ENCODE results near the gene FGD5.
A peak's percentile ranks its signal among the peaks of the same experiment; 100 is the strongest.

Gene FGD5

GRCh38 chr3:14786369-14786768, 32.4 kb upstream of the FGD5 start:
- Histone ChIP-seq H3K79me2 (ENCODE audit: low read length) (no peaks in the 10 kb centered on the region), H3K4me3 (ENCODE audit: low read length) (no peak overlapping the region), H3K9me2 (replicated peaks; ENCODE audit: insufficient read depth, low read length) (no peaks in the 10 kb centered on the region), H3K36me3 (replicated peaks; ENCODE audit: insufficient read depth, low read length) (no peaks in the 10 kb centered on the region), H4K20me1 (ENCODE audit: insufficient read depth, low read length) (no peaks in the 10 kb centered on the region), H3F3A (ENCODE audit: insufficient read depth, low read length) (no peaks in the 10 kb centered on the region), H3K27me3 (replicated peaks; ENCODE audit: insufficient read depth, low read length) (no peaks in the 10 kb centered on the region), H2AFZ (ENCODE audit: low read length) (no peak overlapping the region), H3K4me2 (ENCODE audit: low read depth, low read length) (no peak overlapping the region), H3K9me3 (replicated peaks; ENCODE audit: insufficient read depth, low read length) (no peaks in the 10 kb centered on the region), H3K27ac (ENCODE audit: low read length) (no peak overlapping the region), H3K9ac (ENCODE audit: low read length) (no peak overlapping the region), H3K4me1 (ENCODE audit: low read length) (no peaks in the 10 kb centered on the region)
- no peak for DNase-seq
- TF ChIP-seq CTCF (IDR thresholded peaks at IDR 0.05; ENCODE audit: low read length) (no peak), EZH2phosphoT487 (IDR thresholded peaks at IDR 0.05; ENCODE audit: low read length) (no peak), EZH2 (optimal IDR thresholded peaks at IDR 0.05; ENCODE audit: low read depth, low read length) (no peak)

DNA sequence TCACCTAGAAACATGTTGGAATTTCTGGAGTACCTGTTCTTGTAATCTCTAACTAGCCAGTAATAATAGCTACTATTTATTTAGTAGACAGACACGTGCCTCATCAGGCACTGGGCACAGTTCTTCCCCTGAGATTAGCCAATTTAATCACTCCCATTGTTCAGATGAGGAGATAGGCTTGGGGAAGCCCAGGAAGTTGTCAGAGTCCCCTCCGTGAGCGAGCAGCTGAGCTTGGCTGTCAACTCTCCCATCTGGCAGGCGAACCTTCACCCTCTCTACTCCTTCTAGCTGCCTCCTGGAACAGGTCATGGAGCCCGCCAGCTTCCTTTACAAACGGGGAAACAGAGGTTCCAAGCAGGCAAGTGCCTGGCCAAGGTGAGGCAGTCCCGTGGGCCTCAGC, 31.1 kb upstream of the FGD5 start:
- Histone ChIP-seq H3F3A (ENCODE audit: insufficient read depth, low read length) (no peaks in the 10 kb centered on the region), H3K4me3 (ENCODE audit: low read length) (no peak overlapping the region), H3K36me3 (replicated peaks; ENCODE audit: insufficient read depth, low read length) (no peaks in the 10 kb centered on the region), H3K9me3 (replicated peaks; ENCODE audit: insufficient read depth, low read length) (no peaks in the 10 kb centered on the region), H3K4me2 (ENCODE audit: low read depth, low read length) (no peak overlapping the region), H3K79me2 (ENCODE audit: low read length) (no peaks in the 10 kb centered on the region), H4K20me1 (ENCODE audit: insufficient read depth, low read length) (no peaks in the 10 kb centered on the region), H3K27me3 (replicated peaks; ENCODE audit: insufficient read depth, low read length) (no peaks in the 10 kb centered on the region), H3K9ac (ENCODE audit: low read length) (no peak overlapping the region), H3K4me1 (ENCODE audit: low read length) (no peaks in the 10 kb centered on the region), H3K27ac (ENCODE audit: low read length) (no peak overlapping the region), H2AFZ (ENCODE audit: low read length) (no peak overlapping the region), H3K9me2 (replicated peaks; ENCODE audit: insufficient read depth, low read length) (no peaks in the 10 kb centered on the region)
- no peak for DNase-seq
- TF ChIP-seq EZH2 (optimal IDR thresholded peaks at IDR 0.05; ENCODE audit: low read depth, low read length), result no peak

DNA sequence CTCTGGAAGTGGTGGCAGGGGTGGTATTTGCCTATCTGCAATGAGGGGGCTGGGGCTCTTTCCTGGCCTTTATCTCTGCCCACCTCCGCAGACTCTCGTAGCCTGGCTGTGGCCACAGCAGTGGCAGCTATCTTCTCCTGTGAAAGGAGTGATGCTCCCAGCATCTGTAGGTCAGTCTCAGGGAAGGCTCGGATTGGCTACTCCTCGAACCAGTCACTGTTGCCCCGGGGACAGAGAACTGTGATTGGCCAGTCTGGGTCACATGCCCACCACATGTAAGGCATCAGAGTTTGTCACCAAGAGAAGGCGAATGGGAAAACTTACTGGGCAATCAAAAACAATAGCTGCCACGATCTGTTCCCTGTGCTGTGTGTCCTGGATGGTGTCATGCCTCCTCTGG, 30.1 kb upstream of the FGD5 start:
- Histone ChIP-seq H3K9me2 (replicated peaks; ENCODE audit: insufficient read depth, low read length) (no peaks in the 10 kb centered on the region), H3K4me1 (ENCODE audit: low read length) (no peaks in the 10 kb centered on the region), H3K27me3 (replicated peaks; ENCODE audit: insufficient read depth, low read length) (no peaks in the 10 kb centered on the region), H3K9me3 (replicated peaks; ENCODE audit: insufficient read depth, low read length) (no peaks in the 10 kb centered on the region), H4K20me1 (ENCODE audit: insufficient read depth, low read length) (no peaks in the 10 kb centered on the region), H3K36me3 (replicated peaks; ENCODE audit: insufficient read depth, low read length) (no peaks in the 10 kb centered on the region), H3K27ac (ENCODE audit: low read length) (no peak overlapping the region), H2AFZ (ENCODE audit: low read length) (no peak overlapping the region), H3K79me2 (ENCODE audit: low read length) (no peaks in the 10 kb centered on the region), H3K9ac (ENCODE audit: low read length) (no peak overlapping the region), H3K4me2 (ENCODE audit: low read depth, low read length) (0 out of 2 replicates have a peak overlapping the region, but pooled peaks have one; percentile 8), H3K4me3 (ENCODE audit: low read length) (no peak overlapping the region), H3F3A (ENCODE audit: insufficient read depth, low read length) (no peaks in the 10 kb centered on the region)
- TF ChIP-seq CTCF (IDR thresholded peaks at IDR 0.05; ENCODE audit: low read length), result no peak
- TF ChIP-seq EZH2 (optimal IDR thresholded peaks at IDR 0.05; ENCODE audit: low read depth, low read length), result no peak
- no peak for TF ChIP-seq EZH2phosphoT487 (IDR thresholded peaks at IDR 0.05; ENCODE audit: low read length)
- no peak for DNase-seq

DNA sequence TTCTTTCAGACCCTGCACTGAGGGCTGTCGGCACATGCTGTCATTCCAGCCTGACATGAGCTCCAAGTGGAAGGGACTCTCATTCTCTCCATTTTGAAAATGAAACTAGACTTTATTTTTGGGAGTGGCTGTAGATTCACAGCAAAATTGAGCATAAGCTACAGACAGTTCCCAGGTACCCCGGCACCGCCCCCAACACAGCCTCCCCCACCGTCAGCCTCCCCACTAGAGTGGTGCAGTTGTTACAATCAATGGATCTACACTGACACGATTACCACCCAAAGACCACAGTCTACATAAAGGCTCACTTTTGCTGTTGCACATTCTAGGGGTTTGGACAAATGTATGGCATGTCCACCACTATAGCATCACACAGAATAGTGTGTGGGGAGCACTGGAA, 29.5 kb upstream of the FGD5 start:
- Histone ChIP-seq H3K4me1 (ENCODE audit: low read length) (no peaks in the 10 kb centered on the region), H3F3A (ENCODE audit: insufficient read depth, low read length) (no peaks in the 10 kb centered on the region), H3K36me3 (replicated peaks; ENCODE audit: insufficient read depth, low read length) (no peaks in the 10 kb centered on the region), H3K79me2 (ENCODE audit: low read length) (no peaks in the 10 kb centered on the region), H3K27me3 (replicated peaks; ENCODE audit: insufficient read depth, low read length) (no peaks in the 10 kb centered on the region), H4K20me1 (ENCODE audit: insufficient read depth, low read length) (no peaks in the 10 kb centered on the region), H3K4me3 (ENCODE audit: low read length) (no peak overlapping the region), H2AFZ (ENCODE audit: low read length) (peak overlapping the region; percentile 37), H3K9me2 (replicated peaks; ENCODE audit: insufficient read depth, low read length) (no peaks in the 10 kb centered on the region), H3K9ac (ENCODE audit: low read length) (no peak overlapping the region), H3K27ac (ENCODE audit: low read length) (no peak overlapping the region), H3K9me3 (replicated peaks; ENCODE audit: insufficient read depth, low read length) (no peaks in the 10 kb centered on the region), H3K4me2 (ENCODE audit: low read depth, low read length) (peak overlapping the region; percentile 8; the same call in 1 of the 2 replicates)
- TF ChIP-seq EZH2phosphoT487 (IDR thresholded peaks at IDR 0.05; ENCODE audit: low read length) (no peak), CTCF (IDR thresholded peaks at IDR 0.05; ENCODE audit: low read length) (no peak)
- DNase-seq, result no peak
